Fibroblast of mammary gland (primary cell): ENCODE results near the gene SLC36A1.

Source experiments
- DNase-seq: peaks from one replicate; pipeline ENCODE4 v3.0.0-alpha.2; 2010; ENCODE audit warnings: low read depth
- H3K4me3 ChIP-seq: 2 replicates; pipeline ENCODE4 v1.5.1; 2011; ENCODE audit warnings: low read depth, mild to moderate bottlenecking, low read length, moderate library complexity; ENCODE audit not compliant: control insufficient read depth
- TF ChIP-seq, protein P1 (sequence below): conservative IDR thresholded peaks from 2 replicates; pipeline ENCODE4 v1.5.1; 2011; ENCODE audit warnings: low read depth, low read length, inconsistent platforms; ENCODE audit not compliant: control insufficient read depth, insufficient read depth

The SLC36A1 gene

DNA sequence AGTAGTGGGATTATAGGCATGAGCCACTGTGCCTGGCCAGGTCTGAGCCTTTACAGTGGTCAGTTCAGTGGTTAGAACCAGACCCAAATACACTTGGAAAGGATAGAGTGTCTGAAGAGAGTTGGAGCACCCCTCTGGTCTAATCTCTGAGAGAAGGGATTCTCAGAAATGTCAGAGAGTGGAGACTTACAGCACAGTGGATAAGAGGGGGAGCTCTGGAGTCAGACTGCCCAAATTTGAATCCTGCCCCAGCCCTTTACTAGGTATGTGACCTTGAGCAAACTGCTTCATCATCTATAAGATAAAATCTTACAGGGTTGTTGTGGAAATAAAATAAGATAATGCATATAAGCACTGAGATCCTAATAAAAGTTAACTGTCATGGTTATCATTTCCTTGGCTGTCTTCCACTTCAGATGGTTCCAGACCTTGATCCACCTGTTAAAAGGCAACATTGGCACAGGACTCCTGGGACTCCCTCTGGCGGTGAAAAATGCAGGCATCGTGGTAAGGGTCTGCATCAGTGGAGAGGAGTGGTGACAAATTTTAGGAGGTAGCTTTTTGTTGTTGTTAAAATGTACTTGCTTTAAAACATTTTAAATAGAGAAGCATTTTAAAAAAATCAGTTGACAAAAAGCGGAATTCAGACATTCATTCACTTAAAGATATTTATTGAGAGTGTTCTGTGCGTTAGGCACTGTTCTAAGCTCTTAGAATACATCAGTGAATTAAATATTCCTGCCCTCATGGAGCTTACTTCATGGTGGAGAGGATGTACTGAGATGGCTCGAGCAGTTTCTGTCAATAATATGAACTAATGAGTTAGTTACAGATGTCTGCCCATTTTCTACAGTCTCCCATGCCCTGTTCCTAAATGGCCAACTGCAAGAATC is 16.0 kb downstream of the SLC36A1 start:
- TF ChIP-seq, protein P1, sequence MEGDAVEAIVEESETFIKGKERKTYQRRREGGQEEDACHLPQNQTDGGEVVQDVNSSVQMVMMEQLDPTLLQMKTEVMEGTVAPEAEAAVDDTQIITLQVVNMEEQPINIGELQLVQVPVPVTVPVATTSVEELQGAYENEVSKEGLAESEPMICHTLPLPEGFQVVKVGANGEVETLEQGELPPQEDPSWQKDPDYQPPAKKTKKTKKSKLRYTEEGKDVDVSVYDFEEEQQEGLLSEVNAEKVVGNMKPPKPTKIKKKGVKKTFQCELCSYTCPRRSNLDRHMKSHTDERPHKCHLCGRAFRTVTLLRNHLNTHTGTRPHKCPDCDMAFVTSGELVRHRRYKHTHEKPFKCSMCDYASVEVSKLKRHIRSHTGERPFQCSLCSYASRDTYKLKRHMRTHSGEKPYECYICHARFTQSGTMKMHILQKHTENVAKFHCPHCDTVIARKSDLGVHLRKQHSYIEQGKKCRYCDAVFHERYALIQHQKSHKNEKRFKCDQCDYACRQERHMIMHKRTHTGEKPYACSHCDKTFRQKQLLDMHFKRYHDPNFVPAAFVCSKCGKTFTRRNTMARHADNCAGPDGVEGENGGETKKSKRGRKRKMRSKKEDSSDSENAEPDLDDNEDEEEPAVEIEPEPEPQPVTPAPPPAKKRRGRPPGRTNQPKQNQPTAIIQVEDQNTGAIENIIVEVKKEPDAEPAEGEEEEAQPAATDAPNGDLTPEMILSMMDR: peak; percentile 16
- no peak for DNase-seq
- no peak overlapping the region for H3K4me3 ChIP-seq

DNA sequence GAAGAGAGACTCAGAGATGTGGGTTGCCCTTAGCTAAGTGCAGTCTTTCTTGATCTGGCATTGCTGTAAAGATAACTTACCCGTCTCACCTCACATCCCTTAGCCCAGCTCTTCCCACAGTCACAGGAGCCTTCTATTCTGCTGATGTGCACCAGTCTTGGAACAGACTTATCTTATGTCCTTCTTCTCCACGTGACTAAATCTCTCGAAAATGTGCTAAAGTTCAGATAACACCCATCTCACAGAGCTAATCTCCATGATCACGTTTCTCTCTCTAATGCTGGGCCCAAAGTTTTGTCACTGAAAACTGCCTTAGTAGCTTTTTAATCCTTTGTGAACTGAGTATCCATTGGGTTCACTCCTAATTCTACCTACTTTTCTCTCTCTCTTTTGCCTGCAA is 16.7 kb downstream of the SLC36A1 start:
- TF ChIP-seq, protein P1: no peak
- no peak overlapping the region for H3K4me3 ChIP-seq
- DNase-seq: no peak

DNA sequence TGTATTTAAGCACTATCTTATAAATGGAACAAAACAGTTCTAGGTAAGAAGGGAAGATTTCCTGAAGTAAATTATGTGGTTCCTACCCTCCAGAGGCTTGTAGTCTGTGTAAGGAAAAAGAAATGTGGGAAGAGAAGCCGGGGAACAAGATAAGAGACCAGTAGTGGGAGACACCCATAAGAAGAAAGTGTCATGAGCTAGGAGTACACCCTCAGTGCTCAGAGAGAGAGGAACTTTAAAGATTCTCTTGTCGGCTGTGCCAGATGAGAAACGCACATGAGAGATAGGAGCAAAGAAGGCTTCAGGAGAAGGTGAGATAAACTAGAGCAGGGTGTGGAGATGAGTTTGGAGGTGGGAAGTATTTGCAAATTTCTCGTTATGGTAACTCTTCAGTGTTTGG is 18.1 kb downstream of the SLC36A1 start:
- no peak overlapping the region for H3K4me3 ChIP-seq
- no peak for DNase-seq
- TF ChIP-seq, protein P1: no peak

DNA sequence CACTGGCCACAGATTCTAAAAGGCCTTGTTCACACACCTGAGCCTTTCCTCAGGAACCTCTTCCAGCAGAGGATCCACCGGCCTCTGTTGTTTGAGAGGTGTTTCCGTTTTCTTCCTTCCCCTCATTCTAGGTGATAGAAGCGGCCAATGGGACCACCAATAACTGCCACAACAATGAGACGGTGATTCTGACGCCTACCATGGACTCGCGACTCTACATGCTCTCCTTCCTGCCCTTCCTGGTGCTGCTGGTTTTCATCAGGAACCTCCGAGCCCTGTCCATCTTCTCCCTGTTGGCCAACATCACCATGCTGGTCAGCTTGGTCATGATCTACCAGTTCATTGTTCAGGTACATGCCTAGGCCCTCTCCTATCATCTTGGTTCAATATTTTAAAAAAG is 20.2 kb downstream of the SLC36A1 start:
- DNase-seq: no peak
- no peak overlapping the region for H3K4me3 ChIP-seq
- TF ChIP-seq, protein P1: no peak

DNA sequence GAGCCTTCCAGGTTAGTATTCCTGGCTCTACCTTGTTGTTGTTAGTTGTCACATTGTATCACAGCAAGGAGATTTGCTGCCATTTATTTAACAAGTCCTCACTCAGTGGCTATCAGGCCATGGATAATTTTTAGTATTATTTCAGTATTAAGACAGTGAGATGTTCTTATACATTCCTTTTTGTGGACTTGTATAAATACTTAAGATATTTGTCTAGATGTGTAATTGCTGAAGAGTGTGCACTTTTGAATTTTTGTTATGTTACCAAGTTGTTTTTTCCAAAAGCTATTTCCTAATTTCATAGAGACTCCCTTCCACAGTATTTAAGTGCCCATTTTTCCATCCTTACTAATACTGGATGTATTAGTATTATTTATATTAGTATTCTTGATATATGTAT is 22.0 kb downstream of the SLC36A1 start:
- peak; percentile 7 for DNase-seq
- no peak overlapping the region for H3K4me3 ChIP-seq
- TF ChIP-seq, protein P1: no peak

DNA sequence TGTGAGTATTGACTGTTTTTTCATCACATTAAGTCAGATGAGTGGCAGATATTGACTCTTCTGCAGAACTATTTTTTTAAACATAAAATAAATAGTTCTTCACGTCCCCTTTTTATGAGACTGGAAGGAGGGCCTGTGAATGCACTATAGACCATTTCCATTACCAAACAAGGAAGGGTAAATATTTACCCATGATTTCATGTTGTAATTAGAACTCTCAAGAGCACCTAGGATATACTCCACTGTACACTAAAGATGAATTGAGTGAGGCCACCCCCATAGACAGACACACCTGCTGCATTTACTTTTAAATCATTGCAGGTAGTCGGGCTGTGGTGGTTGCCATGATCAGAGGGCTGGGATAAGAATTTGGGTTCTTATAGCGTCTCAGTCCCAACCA is 22.6 kb downstream of the SLC36A1 start:
- H3K4me3 ChIP-seq: no peak overlapping the region
- TF ChIP-seq, protein P1: no peak
- no peak for DNase-seq
